Esophagus muscularis mucosa (tissue), 4 donors: ENCODE measurements around the gene UNC13B. TPM values are rescaled to one million over a fixed set of nuclear protein-coding genes. Genes with fewer than 3 reads are reported as not detected.
"Not testable (repeated sequence)": the region's sequence is repeated elsewhere in the genome, so short reads cannot be mapped to it uniquely, and the experiment has no call there.

ENCODE experiments used
- DNase-seq: peaks from one replicate; pipeline ENCODE4 v3.0.0-alpha.2; 2017; ENCODE audit errors: extremely low spot score
- H3K27ac ChIP-seq, 4 donors: fragments of 200-600 bp; sonication (generic); replicated peaks in 1 of 4; 1 replicate in 3 of 4; 2 replicates in 1 of 4; pipeline ENCODE4 v1.5.1; 2016 to 2019; ENCODE audit warnings: mild to moderate bottlenecking in 1 of 4
- H3K27me3 ChIP-seq, 4 donors: fragments of 200-600 bp; sonication (generic); one replicate each; pipeline versions ENCODE4 v1.5.1 to v1.6.0; 2016 to 2019
- H3K36me3 ChIP-seq, 4 donors: fragments of 200-600 bp; sonication (generic); one replicate each; pipeline ENCODE4 v1.5.1; 2016 to 2019
- H3K4me1 ChIP-seq, 4 donors: fragments of 200-600 bp; sonication (generic); one replicate each; pipeline ENCODE4 v1.5.1; 2016 to 2019
- H3K4me3 ChIP-seq, 4 donors: fragments of 200-600 bp; sonication (generic); 1 replicate in 2 of 4; 2 replicates in 2 of 4; pipeline ENCODE4 v1.5.1; 2016 to 2019; ENCODE audit warnings: mild to moderate bottlenecking in 4 of 4, moderate library complexity in 1 of 4
- H3K9me3 ChIP-seq, 4 donors: fragments of 200-600 bp; sonication (generic); 1 replicate in 3 of 4; 2 replicates in 1 of 4; pipeline ENCODE4 v1.5.1; 2016 to 2019
- CTCF ChIP-seq, 3 experiments: fragments of 200-600 bp in 2 of 3; fragments of 450-650 bp in 1 of 3; sonication (generic) in 2 of 3; IDR thresholded peaks; one replicate each; pipeline ENCODE4 v1.5.1; 2017 to 2019; ENCODE audit warnings: antibody characterized with exemption in 3 of 3, mild to moderate bottlenecking in 2 of 3, moderate library complexity in 1 of 3
- EP300 ChIP-seq: sonication (generic); formaldehyde crosslinking; IDR thresholded peaks from one replicate; pipeline ENCODE4 v1.6.1; 2017; ENCODE audit warnings: antibody characterized with exemption
- POLR2A ChIP-seq: fragments of 450-650 bp; IDR thresholded peaks from one replicate; pipeline ENCODE4 v1.6.1; 2017; ENCODE audit warnings: antibody characterized with exemption, moderate library complexity, mild to moderate bottlenecking, low read depth
- POLR2AphosphoS5 ChIP-seq, 2 donors: sonication (generic); formaldehyde crosslinking; IDR thresholded peaks; one replicate each; pipeline ENCODE4 v1.6.1; 2017; ENCODE audit warnings: antibody characterized with exemption in 2 of 2
- WGBS: methylation state at CpG from one replicate; pipeline ENCODE4 v1.1.5; 2018; 5-methylcytosine and 5-hydroxymethylcytosine counted together
- intact Hi-C: fragments of 100-400 bp; cut with DNase I; formaldehyde crosslinking; loops from one replicate; pipeline ENCODE4 v1.15.1; 2023
- total RNA-seq, 4 donors: library from RNA; depleted of rRNA; stranded (reverse); fragments of >200 nt; gene quantifications; one replicate each; pipeline versions ENCODE4 v1.1.0 to v1.2.1, GENCODE V29; 2016

UNC13B gene
- total RNA-seq, 4 donors from 2014 or later: 21.9 to 30.7 (median 28.7) TPM

GRCh38 chr9:35135988-35136387, 25.8 kb upstream of the UNC13B start:
- Histone ChIP-seq H3K4me1 (peaks cover 0 to 7% (median 0%) of the 10 kb centered on the region in 4 donors), H3K9me3 (no peaks in the 10 kb centered on the region), H3K27ac (no peak overlapping the region), H3K4me3 (no peak overlapping the region), H3K27me3 (no peaks in the 10 kb centered on the region), H3K36me3 (no peaks in the 10 kb centered on the region)
- intact Hi-C loops: no loop called here
- no peak for DNase-seq
- TF ChIP-seq CTCF (IDR thresholded peaks at IDR 0.05) (no peak), EP300 (no peak), POLR2AphosphoS5 (IDR thresholded peaks at IDR 0.05) (no peak), POLR2A (no peak)
- 91% methylated on average over 7 of the region's 7 CpGs for WGBS

- peaks cover 0 to 8% (median 4%) of the 10 kb centered on the region in 4 donors for H3K9me3 ChIP-seq
- DNase-seq: no peak
These were observed 24.9 kb upstream of the UNC13B start for GRCh38 chr9:35136866-35137265.

DNA sequence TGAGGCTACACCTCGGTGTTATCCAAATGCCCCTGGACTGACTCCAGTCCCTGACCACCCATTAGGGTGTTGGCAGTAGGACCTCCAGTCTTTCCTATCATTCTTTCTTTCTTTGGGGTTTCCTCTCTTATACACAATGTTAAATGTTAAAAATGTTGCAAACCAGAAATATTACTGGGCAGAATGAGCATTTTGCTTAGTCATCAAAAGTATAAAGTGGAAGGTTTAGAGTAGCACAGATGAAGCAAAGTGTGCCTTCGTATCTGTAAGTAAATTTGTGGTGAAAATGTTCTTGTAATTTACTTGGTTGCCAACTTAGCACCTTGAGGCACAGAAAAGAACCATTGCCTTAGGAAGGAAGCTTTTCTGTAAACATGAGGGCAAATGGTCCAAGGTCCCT, 21.7 kb upstream of the UNC13B start:
- Histone ChIP-seq H3K9me3 (peaks cover 0 to 27% (median 22%) of the 10 kb centered on the region in 4 donors), H3K27me3 (no peaks in the 10 kb centered on the region), H3K4me1 (no peaks in the 10 kb centered on the region), H3K4me3 (no peak overlapping the region), H3K27ac (no peak overlapping the region), H3K36me3 (no peaks in the 10 kb centered on the region)
- 87% methylated on average over 2 of the region's 2 CpGs for WGBS
- intact Hi-C loops: no loop called here
- no peak for DNase-seq
- no peak for TF ChIP-seq EP300
- no peak for TF ChIP-seq POLR2AphosphoS5 (IDR thresholded peaks at IDR 0.05)
- TF ChIP-seq POLR2A: no peak
- no peak for TF ChIP-seq CTCF (IDR thresholded peaks at IDR 0.05)

More at GRCh38 chr9:35136866-35137265, 24.9 kb upstream of the UNC13B start:
- no peaks in the 10 kb centered on the region for H3K27me3 ChIP-seq
- TF ChIP-seq POLR2AphosphoS5 (IDR thresholded peaks at IDR 0.05): no peak
- no peak for TF ChIP-seq EP300
- no peak for TF ChIP-seq POLR2A
- TF ChIP-seq CTCF (IDR thresholded peaks at IDR 0.05): no peak
- intact Hi-C loops: no loop called here
- H3K27ac ChIP-seq: no peak overlapping the region
- no peaks in the 10 kb centered on the region for H3K36me3 ChIP-seq
- no peak overlapping the region for H3K4me3 ChIP-seq
- 81% methylated on average over 8 of the region's 8 CpGs for WGBS
- H3K4me1 ChIP-seq: peaks cover 0 to 7% (median 0%) of the 10 kb centered on the region in 4 donors

DNA sequence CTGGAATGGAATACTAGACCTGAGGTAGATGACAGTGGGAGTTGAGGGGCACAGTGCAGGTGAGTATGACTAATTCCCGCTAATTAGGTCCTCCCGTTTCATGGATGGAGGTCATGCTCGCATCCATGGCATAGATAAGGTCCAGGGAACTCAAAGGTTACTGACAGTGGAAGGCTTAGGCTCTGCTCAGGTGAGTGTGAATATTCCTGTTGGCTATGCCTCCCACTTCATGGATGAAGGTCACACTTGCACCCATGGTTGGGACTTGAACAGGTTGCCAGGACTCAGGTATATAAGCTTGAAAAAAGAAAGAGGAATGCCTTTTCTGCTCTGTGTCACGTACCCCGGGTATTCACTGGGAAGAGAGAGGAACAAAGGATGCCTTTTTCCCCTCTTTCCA, 19.8 kb upstream of the UNC13B start:
- TF ChIP-seq POLR2A (no peak), POLR2AphosphoS5 (IDR thresholded peaks at IDR 0.05) (no peak), EP300 (no peak), CTCF (IDR thresholded peaks at IDR 0.05) (no peak)
- no peaks in the 10 kb centered on the region for H3K27me3 ChIP-seq
- 89% methylated on average over 5 of the region's 5 CpGs for WGBS
- H3K36me3 ChIP-seq: no peaks in the 10 kb centered on the region
- DNase-seq: no peak
- H3K9me3 ChIP-seq: peaks cover 0 to 31% (median 22%) of the 10 kb centered on the region in 4 donors
- H3K27ac ChIP-seq: no peak overlapping the region
- no peaks in the 10 kb centered on the region for H3K4me1 ChIP-seq
- H3K4me3 ChIP-seq: no peak overlapping the region
- intact Hi-C loops: no loop called here

GRCh38 chr9:35147941-35148563, 13.8 kb upstream of the UNC13B start:
- H3K4me3 ChIP-seq, H3K27me3 ChIP-seq, H3K4me1 ChIP-seq, H3K27ac ChIP-seq, intact Hi-C loops, DNase-seq, H3K36me3 ChIP-seq: not testable (repeated sequence)
- WGBS: 71% methylated on average over 5 of the region's 5 CpGs
- peaks cover 0 to 39% (median 27%) of the 10 kb centered on the region in 4 donors for H3K9me3 ChIP-seq
